CD14-positive monocyte (primary cell): ENCODE data around the gene SLC43A3. TPM values are rescaled to one million over a fixed set of nuclear protein-coding genes. Genes with fewer than 3 reads are reported as not detected.

Source experiments
- DNase-seq, 3 donors: peaks; one replicate each; pipeline ENCODE4 v3.0.0-alpha.2; 2011 to 2022
- H2AFZ ChIP-seq: 2 replicates; pipeline ENCODE4 v1.6.0; 2012; ENCODE audit warnings: mild to moderate bottlenecking, low read depth, low read length, inconsistent platforms; ENCODE audit not compliant: insufficient read depth, poor library complexity, severe bottlenecking
- H3K27ac ChIP-seq, 2 donors: 1 replicate in 1 of 2; 2 replicates in 1 of 2; pipeline ENCODE4 v1.5.1; 2012 to 2013; ENCODE audit warnings: low read length in 2 of 2, control low read depth in 1 of 2, inconsistent platforms in 1 of 2, low read depth in 1 of 2, mild to moderate bottlenecking in 1 of 2
- H3K27me3 ChIP-seq, 2 donors: one replicate each; pipeline versions ENCODE4 v1.6.0 to v1.6.1; 2011 to 2013; ENCODE audit warnings: low read length in 2 of 2; ENCODE audit not compliant: control insufficient read depth in 2 of 2, insufficient read depth in 2 of 2
- H3K36me3 ChIP-seq, 2 donors: replicated peaks in 1 of 2; 1 replicate in 1 of 2; 2 replicates in 1 of 2; pipeline versions ENCODE4 v1.5.1 to v1.6.1; 2012 to 2013; ENCODE audit warnings: low read length in 2 of 2, control low read depth in 1 of 2, inconsistent platforms in 1 of 2, mild to moderate bottlenecking in 1 of 2; ENCODE audit not compliant: insufficient read depth in 2 of 2, control insufficient read depth in 1 of 2
- H3K4me1 ChIP-seq, 2 donors: 1 replicate in 1 of 2; 2 replicates in 1 of 2; pipeline versions ENCODE4 v1.5.1 to v1.6.1; 2012 to 2013; ENCODE audit warnings: low read length in 2 of 2, control low read depth in 1 of 2, inconsistent platforms in 1 of 2, mild to moderate bottlenecking in 1 of 2, moderate library complexity in 1 of 2; ENCODE audit not compliant: insufficient read depth in 2 of 2, control insufficient read depth in 1 of 2
- H3K4me2 ChIP-seq: replicated peaks from 2 replicates; pipeline ENCODE3; 2012; ENCODE audit warnings: low read length, moderate library complexity, mild to moderate bottlenecking; ENCODE audit not compliant: poor library complexity, severe bottlenecking; ENCODE audit errors: extremely low read depth
- H3K4me3 ChIP-seq, 3 experiments: fragments of 200-600 bp in 1 of 3; sonication (generic) in 1 of 3; replicated peaks in 1 of 3; 1 replicate in 2 of 3; 2 replicates in 1 of 3; pipeline ENCODE4 v1.5.1; 2011 to 2013; ENCODE audit warnings: low read length in 3 of 3, mild to moderate bottlenecking in 3 of 3, control low read depth in 2 of 3, low read depth in 2 of 3, inconsistent platforms in 1 of 3, moderate library complexity in 1 of 3
- H3K79me2 ChIP-seq: 2 replicates; pipeline ENCODE4 v1.6.0; 2012; ENCODE audit warnings: mild to moderate bottlenecking, control low read depth, inconsistent platforms, low read length, moderate library complexity; ENCODE audit not compliant: insufficient read depth
- H3K9ac ChIP-seq: 2 replicates; pipeline ENCODE4 v1.6.0; 2017; ENCODE audit warnings: low read length, mild to moderate bottlenecking; ENCODE audit not compliant: insufficient read depth, poor library complexity, severe bottlenecking
- H3K9me3 ChIP-seq, 2 donors: replicated peaks in 1 of 2; 1 replicate in 1 of 2; 2 replicates in 1 of 2; pipeline versions ENCODE4 v1.5.1 to v1.6.1; 2012 to 2013; ENCODE audit warnings: low read length in 2 of 2, control low read depth in 1 of 2; ENCODE audit not compliant: control insufficient read depth in 1 of 2, insufficient read depth in 1 of 2
- H4K20me1 ChIP-seq: 2 replicates; pipeline ENCODE4 v1.6.0; 2012; ENCODE audit warnings: mild to moderate bottlenecking, low read length, control low read depth, moderate library complexity; ENCODE audit not compliant: insufficient read depth
- H3K27ac Mint-ChIP-seq, 7 donors: one replicate each; pipeline ENCODE4 v1.8.0; 2020; ENCODE audit warnings: mild to moderate bottlenecking in 7 of 7, mixed read lengths in 7 of 7, moderate library complexity in 6 of 7, inconsistent platforms in 2 of 7
- H3K27me3 Mint-ChIP-seq, 3 donors: one replicate each; pipeline ENCODE4 v1.8.0; 2021 to 2022; ENCODE audit warnings: low read depth in 3 of 3, mild to moderate bottlenecking in 3 of 3, mixed read lengths in 3 of 3, moderate library complexity in 3 of 3, inconsistent platforms in 1 of 3
- H3K36me3 Mint-ChIP-seq, 2 donors: one replicate each; pipeline ENCODE4 v1.8.0; 2020; ENCODE audit warnings: mixed read lengths in 2 of 2, inconsistent platforms in 1 of 2, mild to moderate bottlenecking in 1 of 2
- H3K4me1 Mint-ChIP-seq: one replicate; pipeline ENCODE4 v1.8.0; 2020; ENCODE audit warnings: mild to moderate bottlenecking, mixed read lengths
- H3K4me3 Mint-ChIP-seq, 2 donors: one replicate each; pipeline ENCODE4 v1.8.0; 2020; ENCODE audit warnings: mild to moderate bottlenecking in 2 of 2, mixed read lengths in 2 of 2, moderate library complexity in 1 of 2
- H3K9me3 Mint-ChIP-seq, 7 donors: one replicate each; pipeline ENCODE4 v1.8.0; 2020 to 2022; ENCODE audit warnings: mixed read lengths in 7 of 7, mild to moderate bottlenecking in 6 of 7, moderate library complexity in 6 of 7, inconsistent platforms in 2 of 7
- WGBS: methylation state at CpG from one replicate; pipeline ENCODE4 v1.1.5; 2013; ENCODE audit warnings: missing lambda C conversion rate; ENCODE audit not compliant: insufficient coverage; 5-methylcytosine and 5-hydroxymethylcytosine counted together
- intact Hi-C, 2 donors: fragments of 100-400 bp; cut with micrococcal nuclease; formaldehyde crosslinking; loops; one replicate each; pipeline versions ENCODE4 v1.15.0 to v1.15.1; 2023
- polyA plus RNA-seq, 3 donors: library from polyadenylated mRNA; depleted of rRNA in 1 of 3; unstranded in 2 of 3; stranded (reverse) in 1 of 3; fragments of 300-500 nt in 2 of 3; fragments of >200 nt in 1 of 3; fragmentation: Illumina TruSeq in 2 of 3; gene quantifications; 1 replicate in 2 of 3; 2 replicates in 1 of 3; pipeline ENCODE4 v1.2.3, GENCODE V29; 2012 to 2021
- TF ChIP-seq, protein P1 (sequence below): fragments of 200-600 bp; IDR thresholded peaks from one replicate; pipeline ENCODE4 v1.8.0; 2022; ENCODE audit warnings: antibody characterized with exemption, mild to moderate bottlenecking

The SLC43A3 gene
- polyA plus RNA-seq, 3 donors = 82.4 to 116 (median 109) TPM

DNA sequence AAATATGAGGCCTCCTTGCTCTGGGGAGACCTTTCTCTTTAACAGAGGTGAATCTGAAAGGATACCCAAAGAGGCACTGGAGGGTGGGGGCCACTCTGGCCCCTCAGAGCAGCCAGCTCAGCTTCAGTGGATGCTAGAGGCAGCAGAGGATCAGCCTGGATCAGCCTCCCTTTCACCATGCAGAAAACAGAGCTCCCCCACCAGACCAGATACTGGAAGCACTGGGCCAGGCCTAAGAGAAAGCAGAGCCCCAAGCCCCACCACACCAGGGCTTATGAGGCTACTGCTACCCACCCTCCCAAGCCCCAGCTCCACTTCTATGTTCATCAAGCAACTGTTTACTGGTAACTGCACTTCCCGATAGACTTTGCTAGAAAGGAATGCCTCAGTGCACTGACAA lies 4.0 kb upstream of the SLC43A3 start:
- Histone ChIP-seq H4K20me1 (no peaks in the 10 kb centered on the region), H3K9me3 (no peaks in the 10 kb centered on the region), H2AFZ (no peak overlapping the region), H3K9ac (no peak overlapping the region), H3K36me3 (no peaks in the 10 kb centered on the region), H3K4me2 (no peak overlapping the region), H3K27me3 (no peaks in the 10 kb centered on the region), H3K4me3 (no peak overlapping the region), H3K4me1 (peaks cover 63 to 70% of the 10 kb centered on the region in 2 donors), H3K27ac (no peak overlapping the region), H3K79me2 (peaks cover 9% of the 10 kb centered on the region)
- H3K36me3 Mint-ChIP-seq = peaks cover 0 to 5% of the 10 kb centered on the region in 2 donors
- no peaks in the 10 kb centered on the region for H3K9me3 Mint-ChIP-seq
- intact Hi-C loops = no loop called here
- TF ChIP-seq, protein P1, sequence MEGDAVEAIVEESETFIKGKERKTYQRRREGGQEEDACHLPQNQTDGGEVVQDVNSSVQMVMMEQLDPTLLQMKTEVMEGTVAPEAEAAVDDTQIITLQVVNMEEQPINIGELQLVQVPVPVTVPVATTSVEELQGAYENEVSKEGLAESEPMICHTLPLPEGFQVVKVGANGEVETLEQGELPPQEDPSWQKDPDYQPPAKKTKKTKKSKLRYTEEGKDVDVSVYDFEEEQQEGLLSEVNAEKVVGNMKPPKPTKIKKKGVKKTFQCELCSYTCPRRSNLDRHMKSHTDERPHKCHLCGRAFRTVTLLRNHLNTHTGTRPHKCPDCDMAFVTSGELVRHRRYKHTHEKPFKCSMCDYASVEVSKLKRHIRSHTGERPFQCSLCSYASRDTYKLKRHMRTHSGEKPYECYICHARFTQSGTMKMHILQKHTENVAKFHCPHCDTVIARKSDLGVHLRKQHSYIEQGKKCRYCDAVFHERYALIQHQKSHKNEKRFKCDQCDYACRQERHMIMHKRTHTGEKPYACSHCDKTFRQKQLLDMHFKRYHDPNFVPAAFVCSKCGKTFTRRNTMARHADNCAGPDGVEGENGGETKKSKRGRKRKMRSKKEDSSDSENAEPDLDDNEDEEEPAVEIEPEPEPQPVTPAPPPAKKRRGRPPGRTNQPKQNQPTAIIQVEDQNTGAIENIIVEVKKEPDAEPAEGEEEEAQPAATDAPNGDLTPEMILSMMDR = no peak
- WGBS = 100% methylated on average over 1 of the region's 1 CpG
- H3K4me1 Mint-ChIP-seq = peaks cover 63% of the 10 kb centered on the region
- peaks cover 0 to 2% (median 2%) of the 10 kb centered on the region in 3 donors for H3K27me3 Mint-ChIP-seq
- no peak for DNase-seq
- H3K27ac Mint-ChIP-seq = peak overlapping the region in 4 of 7 donors; percentile 49 to 93 (median 64)
- H3K4me3 Mint-ChIP-seq = no peak overlapping the region

DNA sequence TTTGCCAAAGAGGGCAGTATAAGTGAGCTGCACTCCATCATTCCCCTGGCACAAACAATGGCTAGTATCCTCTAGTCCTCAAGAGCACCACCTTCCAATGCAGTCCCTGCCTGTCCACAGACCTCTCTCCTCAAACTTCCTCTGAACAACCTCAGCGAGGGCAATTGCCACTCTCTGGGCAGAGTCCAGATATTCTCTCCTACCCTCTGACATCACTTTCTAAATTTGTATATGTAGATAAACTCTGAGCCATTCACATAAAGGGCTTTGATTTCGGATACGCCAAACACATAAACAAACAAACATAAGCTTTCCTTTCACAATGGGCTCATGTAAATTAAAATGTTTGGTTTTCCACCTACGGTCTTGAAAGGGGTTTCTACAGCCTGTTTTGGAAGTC lies 3.0 kb upstream of the SLC43A3 start:
- peaks cover 3 to 7% of the 10 kb centered on the region in 2 donors for H3K36me3 Mint-ChIP-seq
- H3K27ac Mint-ChIP-seq = peak overlapping the region in 1 of 7 donors; percentile 6
- TF ChIP-seq, protein P1 = no peak
- H3K79me2 ChIP-seq = peaks cover 20% of the 10 kb centered on the region
- H3K4me1 Mint-ChIP-seq = peaks cover 69% of the 10 kb centered on the region
- no peak overlapping the region for H3K4me2 ChIP-seq
- no peak for DNase-seq
- H3K4me1 ChIP-seq = peaks cover 69 to 75% of the 10 kb centered on the region in 2 donors
- WGBS = no CpG with 5 or more reads among the region's 4 CpGs
- intact Hi-C loops = no loop called here
- no peaks in the 10 kb centered on the region for H3K9me3 ChIP-seq
- H3K27me3 Mint-ChIP-seq = peaks cover 0 to 4% (median 2%) of the 10 kb centered on the region in 3 donors
- H3K27ac ChIP-seq = no peak overlapping the region
- no peak overlapping the region for H3K4me3 ChIP-seq
- no peaks in the 10 kb centered on the region for H3K9me3 Mint-ChIP-seq
- no peaks in the 10 kb centered on the region for H3K27me3 ChIP-seq
- no peaks in the 10 kb centered on the region for H3K36me3 ChIP-seq
- H2AFZ ChIP-seq = no peak overlapping the region
- no peak overlapping the region for H3K9ac ChIP-seq
- no peaks in the 10 kb centered on the region for H4K20me1 ChIP-seq
- H3K4me3 Mint-ChIP-seq = no peak overlapping the region
